IMR-90 (cell line): ENCODE results near the gene RIPPLY3. TPM values are rescaled to one million over a fixed set of nuclear protein-coding genes. Genes with fewer than 3 reads are reported as not detected.

ENCODE experiments used
- ATAC-seq: fragments of 200-7000 bp; cut with Tn5 transposase; 2 replicates; pipeline ENCODE4 v1.9.1; 2020; ENCODE audit warnings: low read depth, mild to moderate bottlenecking, moderate library complexity
- BruUV-seq: library from RNA; stranded (reverse); fragments of 400-500 nt; replicated peaks from 2 replicates; lab custom pipeline; 2021; lab: Mats Ljungman, UMichigan
- CTCF ChIA-PET: fragments of 300-600 bp; formaldehyde crosslinking; extraction: SDS; loops from one replicate; lab custom pipeline; 2021; ENCODE audit warnings: antibody characterized with exemption; lab: Yijun Ruan, JAX
- POLR2A ChIA-PET: fragments of 300-600 bp; sonication (Branson Sonifier 250); formaldehyde crosslinking; loops from one replicate; lab custom pipeline; 2022; ENCODE audit warnings: antibody characterized with exemption; ENCODE audit not compliant: unreplicated experiment; lab: Charles Lee
- DNase-seq: peaks from one replicate; pipeline ENCODE4 v3.0.0; 2013
- H2AFZ ChIP-seq: replicated peaks from 2 replicates; pipeline ENCODE3; 2013; ENCODE audit warnings: low read length, mild to moderate bottlenecking; ENCODE audit not compliant: poor library complexity
- H2AK5ac ChIP-seq: 2 replicates; pipeline ENCODE4 v1.6.1; 2013; ENCODE audit warnings: low read depth, low read length, inconsistent platforms
- H2AK9ac ChIP-seq: replicated peaks from 2 replicates; pipeline ENCODE3; 2013; ENCODE audit warnings: mild to moderate bottlenecking, low read depth, low read length, moderate library complexity; ENCODE audit not compliant: poor library complexity
- H2BK120ac ChIP-seq: 2 replicates; pipeline ENCODE4 v1.6.1; 2013; ENCODE audit warnings: low read depth, low read length, inconsistent platforms
- H2BK15ac ChIP-seq: 3 replicates; pipeline ENCODE4 v1.6.1; 2013; ENCODE audit warnings: low read depth, low read length, inconsistent platforms
- H2BK20ac ChIP-seq: 2 replicates; pipeline ENCODE4 v1.6.1; 2013; ENCODE audit warnings: low read depth, mild to moderate bottlenecking, inconsistent platforms, low read length, moderate library complexity
- H2BK5ac ChIP-seq: 2 replicates; pipeline ENCODE4 v1.6.1; 2013; ENCODE audit warnings: mild to moderate bottlenecking, low read depth, low read length, inconsistent platforms; ENCODE audit not compliant: poor library complexity, severe bottlenecking
- H3K14ac ChIP-seq: replicated peaks from 2 replicates; pipeline ENCODE4 v1.6.1; 2013; ENCODE audit warnings: low read depth, low read length, inconsistent platforms
- H3K18ac ChIP-seq: 2 replicates; pipeline ENCODE4 v1.6.1; 2013; ENCODE audit warnings: low read depth, low read length, control low read depth
- H3K23ac ChIP-seq: 2 replicates; pipeline ENCODE4 v1.6.1; 2013; ENCODE audit warnings: low read depth, low read length, inconsistent platforms
- H3K27ac ChIP-seq: 2 replicates; pipeline ENCODE4 v1.5.1; 2013; ENCODE audit warnings: mild to moderate bottlenecking, control low read depth, low read length; ENCODE audit not compliant: insufficient read depth
- H3K27me3 ChIP-seq: 2 replicates; pipeline ENCODE4 v1.6.1; 2013; ENCODE audit warnings: low read length; ENCODE audit not compliant: control insufficient read depth, insufficient read depth
- H3K36me3 ChIP-seq: 2 replicates; pipeline ENCODE4 v1.6.1; 2013; ENCODE audit warnings: low read length, mixed read lengths; ENCODE audit not compliant: control insufficient read depth, insufficient read depth
- H3K4ac ChIP-seq: 2 replicates; pipeline ENCODE4 v1.6.1; 2013; ENCODE audit warnings: low read depth, low read length, inconsistent platforms
- H3K4me1 ChIP-seq: 2 replicates; pipeline ENCODE4 v1.6.1; 2013; ENCODE audit warnings: low read length, mixed read lengths; ENCODE audit not compliant: control insufficient read depth, insufficient read depth
- H3K4me2 ChIP-seq: 2 replicates; pipeline ENCODE4 v1.6.1; 2013; ENCODE audit warnings: low read depth, mild to moderate bottlenecking, control low read depth, low read length, moderate library complexity
- H3K4me3 ChIP-seq: 2 replicates; pipeline ENCODE4 v1.5.1; 2013; ENCODE audit warnings: low read depth, mild to moderate bottlenecking, control low read depth, low read length, moderate library complexity; ENCODE audit not compliant: insufficient read depth
- H3K56ac ChIP-seq: 2 replicates; pipeline ENCODE4 v1.6.1; 2013; ENCODE audit warnings: low read length, inconsistent platforms; ENCODE audit not compliant: insufficient read depth; ENCODE audit errors: extremely low read depth
- H3K79me1 ChIP-seq, 2 experiments: 2 replicates each; pipeline ENCODE4 v1.6.1; 2013; ENCODE audit warnings: low read length in 2 of 2, inconsistent platforms in 1 of 2, low read depth in 1 of 2
- H3K9ac ChIP-seq: 2 replicates; pipeline ENCODE4 v1.6.1; 2013; ENCODE audit warnings: low read depth, low read length, control low read depth
- H3K9me1 ChIP-seq: 2 replicates; pipeline ENCODE4 v1.6.1; 2013; ENCODE audit warnings: low read length, inconsistent platforms; ENCODE audit not compliant: insufficient read depth
- H3K9me3 ChIP-seq: 2 replicates; pipeline ENCODE4 v1.6.1; 2013; ENCODE audit warnings: low read length; ENCODE audit not compliant: control insufficient read depth, insufficient read depth
- H4K20me1 ChIP-seq: 2 replicates; pipeline ENCODE4 v1.6.1; 2013; ENCODE audit warnings: low read length, inconsistent platforms; ENCODE audit not compliant: insufficient read depth
- H4K5ac ChIP-seq: 2 replicates; pipeline ENCODE4 v1.6.1; 2013; ENCODE audit warnings: mild to moderate bottlenecking, low read depth, low read length, control low read depth
- H4K8ac ChIP-seq, 2 experiments: 2 replicates each; pipeline ENCODE4 v1.6.1; 2013; ENCODE audit warnings: low read depth in 2 of 2, low read length in 2 of 2, control low read depth in 1 of 2, inconsistent platforms in 1 of 2
- H4K91ac ChIP-seq: 2 replicates; pipeline ENCODE4 v1.6.1; 2013; ENCODE audit warnings: low read depth, low read length, inconsistent platforms; ENCODE audit not compliant: insufficient read depth
- CEBPB ChIP-seq: IDR thresholded peaks from 2 replicates; pipeline ENCODE4 v1.6.1; 2012; ENCODE audit warnings: low read depth, low read length, improper control_type of control experiment
- FOS ChIP-seq: fragments of 150-350 bp; IDR thresholded peaks from 2 replicates; pipeline ENCODE4 v1.6.1; 2016; ENCODE audit warnings: low read depth, low read length
- MAFK ChIP-seq: IDR thresholded peaks from 2 replicates; pipeline ENCODE4 v1.6.1; 2012; ENCODE audit warnings: low read depth, low read length, improper control_type of control experiment
- MXI1 ChIP-seq: IDR thresholded peaks from 2 replicates; pipeline ENCODE4 v1.6.1; 2012; ENCODE audit warnings: low read depth, mild to moderate bottlenecking, low read length, moderate library complexity, borderline replicate concordance
- NFE2L2 ChIP-seq: fragments of 150-350 bp; IDR thresholded peaks from 2 replicates; pipeline ENCODE4 v1.6.1; 2016; ENCODE audit warnings: low read depth, mild to moderate bottlenecking, low read length
- POLR2A ChIP-seq: IDR thresholded peaks from 2 replicates; pipeline ENCODE4 v1.6.1; 2012; ENCODE audit warnings: mild to moderate bottlenecking, low read depth, low read length
- RAD21 ChIP-seq: IDR thresholded peaks from 2 replicates; pipeline ENCODE4 v1.6.1; 2012; ENCODE audit warnings: low read length, improper control_type of control experiment
- RCOR1 ChIP-seq: IDR thresholded peaks from 2 replicates; pipeline ENCODE4 v1.6.1; 2012; ENCODE audit warnings: mild to moderate bottlenecking, low read length, improper control_type of control experiment; ENCODE audit not compliant: insufficient replicate concordance
- RFX5 ChIP-seq: IDR thresholded peaks from 2 replicates; pipeline ENCODE4 v1.8.0; 2012; ENCODE audit warnings: low read depth, mild to moderate bottlenecking, low read length, moderate library complexity
- SMC3 ChIP-seq: fragments of 150-350 bp; IDR thresholded peaks from 2 replicates; pipeline ENCODE4 v1.6.1; 2016; ENCODE audit warnings: low read depth, mild to moderate bottlenecking, antibody characterized with exemption, low read length, moderate library complexity
- WGBS, 2 experiments: methylation state at CpG; one replicate each; pipeline versions ENCODE4 v1.1.5 to v1.1.7; 2013; ENCODE audit warnings: missing lambda C conversion rate in 2 of 2; ENCODE audit not compliant: insufficient read length in 1 of 2; ENCODE audit errors: extremely low coverage in 2 of 2; 5-methylcytosine and 5-hydroxymethylcytosine counted together
- dilution Hi-C: fragments of 300-500 bp; cut with HindIII; formaldehyde crosslinking; loops from one replicate; pipeline ENCODE4 v1.14.3; 2018; ENCODE audit warnings: low sequenced_read_pairs; ENCODE audit not compliant: unreplicated experiment
- in situ Hi-C: fragments of 300-500 bp; cut with MboI; formaldehyde crosslinking; loops from 3 replicates; pipeline ENCODE4 v1.14.3; 2019; ENCODE audit warnings: low sequenced_read_pairs, inconsistent platforms, mixed read lengths
- intact Hi-C: fragments of 100-400 bp; cut with micrococcal nuclease; formaldehyde crosslinking; loops from 2 replicates; pipeline ENCODE4 v1.10.0; 2022
- polyA plus RNA-seq, 3 experiments: library from polyadenylated mRNA; depleted of rRNA; stranded (reverse); fragments of >200 nt; gene quantifications; 2 replicates each; pipeline ENCODE4 v1.2.3, GENCODE V29; 2012; ENCODE audit warnings: low replicate concordance in 1 of 3
- total RNA-seq: library from RNA; depleted of rRNA; stranded (reverse); fragments of >200 nt; gene quantifications from 2 replicates; pipeline ENCODE4 v1.2.3, GENCODE V29; 2012
- TF ChIP-seq, protein P1 (sequence below): fragments of 150-350 bp; IDR thresholded peaks from 2 replicates; pipeline ENCODE4 v1.6.1; 2017; ENCODE audit warnings: mild to moderate bottlenecking, antibody characterized with exemption, low read length, low read depth
- TF ChIP-seq, protein P2 (sequence below): conservative IDR thresholded peaks from 2 replicates; pipeline ENCODE4 v1.5.1; 2012; ENCODE audit warnings: mild to moderate bottlenecking, low read depth, low read length, improper control_type of control experiment

The RIPPLY3 gene
- total and polyA plus RNA-seq, 2 of the 4 experiments (the other 2 are of a cell fraction), result 0.10 TPM; not detected in 1

DNA sequence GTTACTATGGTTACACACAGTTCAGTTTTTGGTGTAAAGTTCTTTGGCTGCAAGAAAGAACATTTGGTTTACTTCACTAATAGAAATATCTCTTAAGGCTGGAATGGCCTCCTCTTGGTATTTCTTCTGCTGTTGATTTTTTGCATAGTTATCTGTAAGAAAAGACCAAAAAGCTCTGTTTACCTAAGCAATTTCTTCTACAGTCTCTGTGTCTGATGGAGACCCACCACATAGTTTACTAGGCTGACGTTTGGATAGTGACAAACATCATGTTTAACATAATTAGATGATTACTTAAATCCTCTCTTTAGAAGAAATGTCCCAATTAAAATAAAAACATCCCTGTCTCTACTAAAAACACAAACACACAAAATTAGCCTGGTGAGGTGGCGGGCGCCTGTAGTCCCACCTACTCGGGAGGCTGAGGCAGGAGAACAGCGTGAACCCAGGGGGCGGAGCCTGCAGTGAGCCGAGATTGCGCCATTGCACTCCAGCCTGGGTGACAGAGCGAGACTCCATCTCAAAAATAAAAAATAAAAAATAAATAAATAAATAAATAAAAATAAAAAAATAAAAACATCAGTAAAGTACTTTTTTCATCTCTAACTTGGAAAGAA is 59.2 kb downstream of the RIPPLY3 start:
- in situ Hi-C loops, result no loop called here
- Histone ChIP-seq H3K79me1 (peaks cover 3% of the 10 kb centered on the region in 2 experiments; a peak in 2 of 4 replicates), H2BK5ac (peak overlapping the region; percentile 83), H2BK15ac (no peak overlapping the region), H3K14ac (0 out of 2 replicates have a peak overlapping the region, but pooled peaks have one; percentile 22), H3K4me1 (peaks cover 11% of the 10 kb centered on the region), H3K4me2 (no peak overlapping the region; the same call in 1 of the 2 replicates), H2AFZ (no peak overlapping the region), H3K27me3 (no peaks in the 10 kb centered on the region), H3K9me1 (peaks cover 15% of the 10 kb centered on the region), H2BK20ac (no peak overlapping the region), H4K91ac (no peak overlapping the region), H3K18ac (no peak overlapping the region), H3K27ac (no peak overlapping the region), H3K9ac (no peak overlapping the region), H4K20me1 (no peaks in the 10 kb centered on the region), H3K4ac (no peak overlapping the region), H4K8ac (no peak overlapping the region), H2AK5ac (no peak overlapping the region), H2AK9ac (no peak overlapping the region), H3K23ac (no peak overlapping the region), H4K5ac (no peak overlapping the region), H3K4me3 (no peak overlapping the region), H3K56ac (no peak overlapping the region), H2BK120ac (no peak overlapping the region), H3K36me3 (peaks cover 1% of the 10 kb centered on the region; the same call in 1 of the 2 replicates), H3K9me3 (no peaks in the 10 kb centered on the region)
- TF ChIP-seq RAD21, result no peak
- TF ChIP-seq MAFK, result no peak
- TF ChIP-seq RFX5, result no peak
- TF ChIP-seq MXI1, result no peak
- TF ChIP-seq, protein P1, sequence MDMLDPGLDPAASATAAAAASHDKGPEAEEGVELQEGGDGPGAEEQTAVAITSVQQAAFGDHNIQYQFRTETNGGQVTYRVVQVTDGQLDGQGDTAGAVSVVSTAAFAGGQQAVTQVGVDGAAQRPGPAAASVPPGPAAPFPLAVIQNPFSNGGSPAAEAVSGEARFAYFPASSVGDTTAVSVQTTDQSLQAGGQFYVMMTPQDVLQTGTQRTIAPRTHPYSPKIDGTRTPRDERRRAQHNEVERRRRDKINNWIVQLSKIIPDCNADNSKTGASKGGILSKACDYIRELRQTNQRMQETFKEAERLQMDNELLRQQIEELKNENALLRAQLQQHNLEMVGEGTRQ, result no peak
- no peak for TF ChIP-seq FOS
- TF ChIP-seq NFE2L2, result no peak
- no peak for TF ChIP-seq RCOR1
- TF ChIP-seq SMC3, result no peak
- TF ChIP-seq, protein P2, sequence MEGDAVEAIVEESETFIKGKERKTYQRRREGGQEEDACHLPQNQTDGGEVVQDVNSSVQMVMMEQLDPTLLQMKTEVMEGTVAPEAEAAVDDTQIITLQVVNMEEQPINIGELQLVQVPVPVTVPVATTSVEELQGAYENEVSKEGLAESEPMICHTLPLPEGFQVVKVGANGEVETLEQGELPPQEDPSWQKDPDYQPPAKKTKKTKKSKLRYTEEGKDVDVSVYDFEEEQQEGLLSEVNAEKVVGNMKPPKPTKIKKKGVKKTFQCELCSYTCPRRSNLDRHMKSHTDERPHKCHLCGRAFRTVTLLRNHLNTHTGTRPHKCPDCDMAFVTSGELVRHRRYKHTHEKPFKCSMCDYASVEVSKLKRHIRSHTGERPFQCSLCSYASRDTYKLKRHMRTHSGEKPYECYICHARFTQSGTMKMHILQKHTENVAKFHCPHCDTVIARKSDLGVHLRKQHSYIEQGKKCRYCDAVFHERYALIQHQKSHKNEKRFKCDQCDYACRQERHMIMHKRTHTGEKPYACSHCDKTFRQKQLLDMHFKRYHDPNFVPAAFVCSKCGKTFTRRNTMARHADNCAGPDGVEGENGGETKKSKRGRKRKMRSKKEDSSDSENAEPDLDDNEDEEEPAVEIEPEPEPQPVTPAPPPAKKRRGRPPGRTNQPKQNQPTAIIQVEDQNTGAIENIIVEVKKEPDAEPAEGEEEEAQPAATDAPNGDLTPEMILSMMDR, result no peak
- no peak for TF ChIP-seq CEBPB
- TF ChIP-seq POLR2A, result no peak
- no TSS peak for BruUV-seq
- DNase-seq, result no peak
- ATAC-seq, result peak; percentile 22
- intact Hi-C loops, result no loop called here
- dilution Hi-C loops, result no loop called here
- CTCF ChIA-PET, result no interaction called here
- no CpG with 5 or more reads among the region's 9 CpGs for WGBS, 2 experiments
- POLR2A ChIA-PET, result no interaction called here
